Measurements from ENCODE around the gene PTPRG.

PTPRG gene

GRCh38 chr3:61876797-61877196 is 315.4 kb downstream of the PTPRG start:
- H3K79me2 ChIP-seq (ENCODE audit: insufficient read depth, low read length) = no peaks in the 10 kb centered on the region
- no peak overlapping the region for H3K4me2 ChIP-seq (ENCODE audit: low read depth, low read length, poor library complexity, severe bottlenecking)
- no peaks in the 10 kb centered on the region for H3K9me2 ChIP-seq (replicated peaks; ENCODE audit: low read depth, low read length)
- H3K36me3 ChIP-seq (ENCODE audit: insufficient read depth, low read length) = no peaks in the 10 kb centered on the region
- no peak overlapping the region for H2AFZ ChIP-seq (ENCODE audit: low read length)
- H3K27me3 ChIP-seq (ENCODE audit: insufficient read depth, low read length, poor library complexity, severe bottlenecking) = peaks cover 44% of the 10 kb centered on the region
- no peak overlapping the region for H3K9ac ChIP-seq (ENCODE audit: low read depth, low read length, poor library complexity, severe bottlenecking)
- no peaks in the 10 kb centered on the region for H3F3A ChIP-seq (ENCODE audit: low read depth)
- no peak overlapping the region for H3K4me3 ChIP-seq (ENCODE audit: low read length, poor library complexity, severe bottlenecking)
- peaks cover 40% of the 10 kb centered on the region for H4K20me1 ChIP-seq (ENCODE audit: insufficient read depth, low read length, poor library complexity, severe bottlenecking)
- no peaks in the 10 kb centered on the region for H3K9me3 ChIP-seq (ENCODE audit: insufficient read depth, low read depth, low read length)
- peaks cover 26% of the 10 kb centered on the region for H3K4me1 ChIP-seq (ENCODE audit: insufficient read depth, low read length, poor library complexity, severe bottlenecking)
- TF ChIP-seq EZH2phosphoT487 (IDR thresholded peaks at IDR 0.05; ENCODE audit: borderline replicate concordance) = no peak
- no peak for TF ChIP-seq CTCF (conservative IDR thresholded peaks at IDR 0.05; ENCODE audit: low read length)

DNA sequence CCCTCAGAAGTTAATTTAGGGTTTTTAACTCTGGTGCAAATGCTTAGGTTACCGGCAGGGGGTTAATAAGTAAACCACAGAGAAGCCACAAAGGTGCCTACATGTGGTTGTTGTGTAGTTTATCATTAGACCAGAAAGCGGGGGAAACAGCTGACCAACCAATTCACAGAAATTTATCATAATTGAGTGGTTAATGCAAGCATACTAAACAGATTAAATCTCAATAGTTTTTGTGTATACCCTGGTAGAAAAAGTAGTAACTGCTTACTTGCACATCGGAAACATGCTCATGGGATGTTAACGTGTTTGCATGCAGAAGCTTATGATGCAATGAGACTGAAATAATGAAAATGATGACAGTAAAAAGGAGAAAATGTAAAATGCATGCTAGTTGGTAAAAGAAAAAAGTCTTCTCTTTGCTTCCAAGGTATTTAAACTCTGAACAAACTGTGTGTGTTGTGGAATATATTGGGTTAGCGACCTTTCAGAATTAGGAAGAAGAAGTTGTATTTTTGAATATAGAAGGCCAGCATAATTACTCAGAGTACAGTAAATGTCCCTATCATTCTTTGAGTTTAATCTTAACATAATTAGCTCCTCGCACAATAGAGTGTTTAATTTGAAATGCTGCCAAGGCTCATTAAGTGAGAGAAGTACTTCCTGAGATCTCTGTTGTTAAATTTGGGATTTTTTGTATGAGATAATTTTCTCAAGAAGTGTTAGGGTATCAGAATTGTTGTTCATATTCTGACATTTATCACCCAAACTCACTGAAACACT is 316.2 kb downstream of the PTPRG start:
- H4K20me1 ChIP-seq (ENCODE audit: insufficient read depth, low read length, poor library complexity, severe bottlenecking) = peaks cover 40% of the 10 kb centered on the region
- peaks cover 49% of the 10 kb centered on the region for H3K27me3 ChIP-seq (ENCODE audit: insufficient read depth, low read length, poor library complexity, severe bottlenecking)
- no peaks in the 10 kb centered on the region for H3F3A ChIP-seq (ENCODE audit: low read depth)
- peak overlapping the region; percentile 30 for H3K4me2 ChIP-seq (ENCODE audit: low read depth, low read length, poor library complexity, severe bottlenecking)
- no peaks in the 10 kb centered on the region for H3K9me3 ChIP-seq (ENCODE audit: insufficient read depth, low read depth, low read length)
- peaks cover 26% of the 10 kb centered on the region for H3K4me1 ChIP-seq (ENCODE audit: insufficient read depth, low read length, poor library complexity, severe bottlenecking)
- peak; percentile 59 for TF ChIP-seq CTCF (conservative IDR thresholded peaks at IDR 0.05; ENCODE audit: low read length)
- TF ChIP-seq EZH2phosphoT487 (IDR thresholded peaks at IDR 0.05; ENCODE audit: borderline replicate concordance) = peak; percentile 83
- H3K4me3 ChIP-seq (ENCODE audit: low read length, poor library complexity, severe bottlenecking) = no peak overlapping the region
- no peak overlapping the region for H2AFZ ChIP-seq (ENCODE audit: low read length)
- H3K79me2 ChIP-seq (ENCODE audit: insufficient read depth, low read length) = no peaks in the 10 kb centered on the region
- H3K9me2 ChIP-seq (replicated peaks; ENCODE audit: low read depth, low read length) = no peaks in the 10 kb centered on the region
- no peak overlapping the region for H3K9ac ChIP-seq (ENCODE audit: low read depth, low read length, poor library complexity, severe bottlenecking)
- H3K36me3 ChIP-seq (ENCODE audit: insufficient read depth, low read length) = no peaks in the 10 kb centered on the region

- Histone ChIP-seq H3K9me3 (ENCODE audit: insufficient read depth, low read depth, low read length) (no peaks in the 10 kb centered on the region), H3K79me2 (ENCODE audit: insufficient read depth, low read length) (no peaks in the 10 kb centered on the region)
These were observed 320.9 kb downstream of the PTPRG start for GRCh38 chr3:61882253-61882652.

More at GRCh38 chr3:61882253-61882652, 320.9 kb downstream of the PTPRG start:
- no peak overlapping the region for H3K9ac ChIP-seq (ENCODE audit: low read depth, low read length, poor library complexity, severe bottlenecking)
- no peak overlapping the region for H3K4me2 ChIP-seq (ENCODE audit: low read depth, low read length, poor library complexity, severe bottlenecking)
- H3K9me2 ChIP-seq (replicated peaks; ENCODE audit: low read depth, low read length) = no peaks in the 10 kb centered on the region
- peaks cover 40% of the 10 kb centered on the region for H3K27me3 ChIP-seq (ENCODE audit: insufficient read depth, low read length, poor library complexity, severe bottlenecking)
- no peak for TF ChIP-seq EZH2phosphoT487 (IDR thresholded peaks at IDR 0.05; ENCODE audit: borderline replicate concordance)
- TF ChIP-seq CTCF (conservative IDR thresholded peaks at IDR 0.05; ENCODE audit: low read length) = no peak
- H3K4me3 ChIP-seq (ENCODE audit: low read length, poor library complexity, severe bottlenecking) = no peak overlapping the region
- H3F3A ChIP-seq (ENCODE audit: low read depth) = no peaks in the 10 kb centered on the region
- peaks cover 10% of the 10 kb centered on the region for H3K4me1 ChIP-seq (ENCODE audit: insufficient read depth, low read length, poor library complexity, severe bottlenecking)
- no peaks in the 10 kb centered on the region for H3K36me3 ChIP-seq (ENCODE audit: insufficient read depth, low read length)
- H4K20me1 ChIP-seq (ENCODE audit: insufficient read depth, low read length, poor library complexity, severe bottlenecking) = peaks cover 24% of the 10 kb centered on the region
- H2AFZ ChIP-seq (ENCODE audit: low read length) = no peak overlapping the region

All from Loucy (cell line).